SIG-M5 treated with dmso at 0.1 percent for 504 hours (cell line): Measurements from ENCODE around the gene OVOL3.
"Not testable (repeated sequence)": the region's sequence is repeated elsewhere in the genome, so short reads cannot be mapped to it uniquely, and the experiment has no call there.

Experiments used
- DNase-seq: peaks from one replicate; lab custom pipeline; 2025; ENCODE audit not compliant: unreplicated experiment; lab: John Stamatoyannopoulos, UW

The OVOL3 gene

DNA sequence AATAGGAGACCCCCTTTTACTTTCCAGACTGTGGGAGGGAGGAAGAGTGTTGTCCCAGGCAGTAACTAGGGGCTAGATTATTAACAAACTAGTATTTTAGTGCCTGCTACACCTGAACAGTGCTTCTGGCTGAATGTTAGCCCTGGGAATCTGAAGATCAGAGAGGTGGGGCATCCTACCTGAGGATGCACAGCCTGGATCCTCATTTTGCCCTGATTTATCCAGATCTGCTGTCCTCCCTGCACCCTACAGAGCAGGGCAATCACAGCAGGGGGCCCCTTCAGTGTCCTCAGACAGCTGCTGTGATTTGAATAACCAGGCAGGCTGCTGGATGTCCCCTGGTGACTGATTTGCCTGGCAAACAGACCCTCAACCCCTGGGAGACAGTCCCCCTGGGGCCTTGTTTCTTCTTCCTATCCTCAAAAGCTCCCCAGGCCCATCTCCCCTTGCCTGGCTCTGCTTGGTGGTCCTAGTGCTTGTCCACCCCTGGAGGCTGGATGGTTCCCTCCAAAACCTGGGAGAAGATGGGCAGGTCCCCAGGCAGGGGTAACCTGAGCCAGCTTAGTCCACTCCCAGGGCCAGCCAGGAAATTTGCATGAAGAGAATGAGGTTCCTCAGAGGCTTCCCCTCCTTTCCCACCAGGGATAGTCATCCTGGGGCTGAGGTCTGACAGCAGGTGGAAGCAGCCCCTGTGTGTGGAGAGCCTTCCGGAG, at the start of gene OVOL3:
Gene OVOL3, plus strand, starts transcription at position 657 of the 713 bp plus-strand sequence. CDS start 60 bp downstream, outside the sequence.
- DNase-seq: no peak

DNA sequence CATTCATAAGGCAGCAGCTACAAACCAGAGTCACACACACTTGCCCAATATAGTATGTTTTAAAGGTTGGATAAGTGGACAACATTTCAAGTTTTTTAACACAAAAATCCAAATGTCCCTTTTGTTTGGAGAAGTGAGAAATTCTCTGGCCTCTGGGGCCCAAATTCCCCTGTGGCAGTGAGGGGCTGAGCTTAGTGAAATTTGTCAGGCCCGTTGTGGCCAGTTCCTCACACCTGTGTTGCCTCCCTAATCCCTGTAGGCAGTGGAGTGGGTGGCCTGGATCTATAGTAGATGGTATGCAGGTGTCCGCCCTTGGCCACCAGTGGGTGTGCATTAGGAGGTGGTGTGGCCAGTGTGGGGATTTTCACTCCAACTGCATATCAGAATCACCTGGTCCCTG, 49.6 kb upstream of the OVOL3 start:
- no peak for DNase-seq

DNA sequence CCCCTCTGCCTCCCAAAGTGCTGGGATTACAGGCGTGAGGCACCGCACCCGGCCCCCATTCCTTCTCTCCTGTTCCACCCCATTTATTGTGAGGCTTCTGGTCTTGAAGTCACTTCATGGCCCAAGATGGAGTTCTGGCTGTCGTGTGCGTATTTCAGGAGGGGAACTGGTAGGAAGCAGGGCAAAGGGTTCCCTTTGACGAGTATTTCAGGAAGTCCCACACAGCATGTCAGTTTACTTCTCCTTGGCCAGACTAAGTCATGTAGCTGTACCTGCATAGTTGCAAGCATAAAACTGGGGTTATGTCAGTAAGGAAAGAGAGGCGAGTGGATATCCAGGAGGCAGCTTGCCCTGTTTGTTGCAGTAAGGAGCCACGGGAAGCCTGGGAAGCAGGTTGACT, 46.1 kb upstream of the OVOL3 start:
- no peak for DNase-seq

DNA sequence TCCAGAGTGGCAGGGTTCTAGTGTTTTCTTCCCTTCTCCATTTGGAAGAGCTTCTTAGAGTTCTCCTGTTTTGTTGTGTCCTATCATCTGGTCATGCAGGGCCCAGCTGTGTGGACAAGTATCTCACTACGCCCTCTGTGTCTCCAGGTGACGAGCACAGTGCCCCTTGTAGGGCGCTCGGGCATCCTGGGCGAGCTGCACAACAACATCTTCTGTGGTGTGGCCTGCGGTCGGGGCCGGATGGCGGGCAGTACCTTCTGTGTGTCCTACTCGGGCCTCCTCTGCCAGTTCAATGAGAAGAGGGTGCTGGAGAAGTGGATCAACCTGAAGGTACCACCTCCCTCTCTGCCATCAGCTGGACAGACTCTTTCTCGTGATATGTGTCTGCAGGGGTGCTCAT, 43.3 kb upstream of the OVOL3 start:
- no peak for DNase-seq

DNA sequence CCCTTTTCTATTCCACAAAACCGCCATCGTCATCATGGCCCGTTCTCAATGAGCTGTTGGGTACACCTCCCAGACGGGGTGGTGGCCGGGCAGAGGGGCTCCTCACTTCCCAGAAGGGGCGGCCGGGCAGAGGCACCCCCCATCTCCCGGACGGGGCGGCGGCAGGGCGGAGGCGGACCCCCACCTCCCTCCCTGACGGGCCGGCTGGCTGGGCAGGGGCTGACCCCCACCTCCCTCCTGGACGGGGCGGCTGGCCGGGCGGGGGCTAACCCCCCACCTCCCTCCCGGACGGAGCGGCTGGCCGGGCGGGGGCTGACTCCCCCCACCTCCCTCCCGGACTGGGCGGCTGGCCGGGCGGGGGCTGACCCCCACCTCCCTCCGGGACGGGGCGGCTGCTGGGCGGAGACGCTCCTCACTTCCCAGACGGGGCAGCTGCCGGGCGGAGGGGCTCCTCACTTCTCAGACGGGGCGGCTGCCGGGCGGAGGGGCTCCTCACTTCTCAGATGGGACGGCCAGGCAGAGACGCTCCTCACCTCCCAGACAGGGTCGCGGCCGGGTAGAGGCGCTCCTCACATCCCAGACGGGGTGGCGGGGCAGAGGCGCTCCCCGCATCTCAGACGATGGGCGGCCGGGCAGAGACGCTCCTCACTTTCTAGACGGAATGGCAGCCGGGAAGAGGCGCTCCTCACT, 42.0 kb upstream of the OVOL3 start:
- DNase-seq: not testable (repeated sequence)

DNA sequence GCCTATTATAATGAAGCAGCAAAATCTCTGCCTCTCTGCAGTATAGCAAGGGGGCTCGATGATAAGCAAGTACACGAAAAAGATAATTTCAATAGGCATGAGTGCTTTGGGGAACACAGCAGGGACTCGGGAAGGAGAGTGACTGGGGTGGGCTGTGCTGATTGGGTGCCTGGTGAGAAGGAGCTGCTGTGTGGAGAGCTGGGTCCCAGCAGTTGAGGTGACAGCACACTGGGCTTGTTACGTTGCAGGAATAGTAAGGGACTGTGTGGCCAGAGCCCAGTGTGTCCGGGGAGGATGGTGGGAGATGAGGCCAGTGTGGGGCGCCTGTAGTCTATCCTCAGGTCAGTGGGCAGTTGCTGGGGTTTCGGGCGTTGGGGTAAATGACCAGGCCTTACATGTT, 38.9 kb upstream of the OVOL3 start:
- DNase-seq: no peak

DNA sequence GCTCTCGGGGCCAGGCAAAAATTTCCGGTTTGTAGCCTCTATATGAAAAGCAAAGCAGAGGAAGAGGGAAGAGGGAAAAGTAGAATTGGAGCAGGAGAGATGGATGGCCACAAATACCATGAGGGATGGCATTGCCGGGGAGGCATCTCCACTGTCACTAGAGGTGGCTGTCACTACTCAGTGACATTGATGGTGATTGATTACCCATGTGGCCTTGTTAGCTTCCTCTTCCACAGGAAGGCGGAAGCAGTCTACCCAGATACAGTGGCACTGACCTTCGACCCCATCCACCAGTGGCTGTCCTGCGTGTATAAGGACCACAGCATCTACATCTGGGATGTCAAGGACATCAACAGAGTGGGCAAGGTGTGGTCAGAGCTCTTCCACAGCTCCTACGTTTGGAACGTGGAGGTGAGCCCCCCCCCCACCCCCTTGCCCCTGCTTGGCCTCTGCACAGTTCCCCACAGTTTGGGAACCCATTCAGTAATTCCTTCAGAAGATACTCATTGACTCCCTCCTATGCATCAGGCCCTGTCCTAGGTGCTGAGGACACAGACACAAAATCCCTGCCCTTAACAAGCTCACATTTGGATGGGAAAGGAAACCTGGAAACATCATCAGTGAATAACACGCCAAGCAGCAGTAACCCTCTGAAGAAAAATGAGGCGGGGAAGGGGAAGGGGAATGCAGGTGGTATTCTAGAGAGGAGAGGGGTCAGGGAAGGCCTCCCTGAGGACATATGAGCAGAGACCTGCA, 37.6 kb upstream of the OVOL3 start:
- no peak for DNase-seq

DNA sequence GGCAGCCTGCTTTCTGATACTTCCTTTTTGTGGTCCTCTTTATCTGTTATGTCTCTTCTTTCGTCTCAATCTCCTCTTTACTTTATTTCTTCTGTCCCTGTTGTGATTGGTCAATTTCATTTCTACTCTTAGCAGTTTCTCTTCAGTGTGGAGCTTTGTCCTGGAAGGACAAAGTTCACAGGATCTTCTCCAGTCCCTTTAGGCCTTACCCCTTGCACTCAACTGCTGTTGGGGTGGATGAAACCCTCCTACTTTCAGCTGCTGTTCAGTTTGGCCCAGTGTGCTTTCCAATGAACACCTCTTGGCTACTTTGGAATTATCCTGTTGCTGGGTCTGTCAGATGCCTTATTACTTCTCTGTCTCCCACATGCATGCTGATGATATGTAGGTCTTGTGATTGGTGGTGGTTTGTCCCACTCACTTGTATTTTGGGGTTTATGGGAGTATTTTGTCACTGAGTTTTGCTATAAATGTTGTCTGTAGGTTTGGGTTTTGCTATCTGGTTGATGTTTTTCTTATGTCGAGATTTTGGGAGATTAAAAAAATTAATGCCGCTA, 31.5 kb upstream of the OVOL3 start:
- DNase-seq: no peak

DNA sequence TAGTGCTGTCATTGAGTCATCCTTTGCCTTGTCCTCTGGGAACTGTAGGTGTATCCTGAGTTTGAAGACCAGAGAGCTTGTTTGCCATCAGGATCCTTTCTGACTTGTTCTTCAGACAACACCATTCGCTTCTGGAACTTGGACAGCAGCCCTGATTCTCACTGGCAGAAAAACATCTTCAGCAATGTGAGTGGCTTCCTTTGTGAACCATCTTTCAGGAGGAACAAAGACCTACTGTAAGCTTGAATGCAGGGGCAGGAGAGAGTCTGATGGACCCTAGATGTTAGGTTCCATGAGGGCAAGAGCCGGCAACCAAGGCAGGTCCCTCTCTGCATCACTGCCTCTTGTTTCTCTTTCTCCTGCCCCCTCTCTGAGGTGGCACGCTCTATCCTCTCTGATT, 29.6 kb upstream of the OVOL3 start:
- DNase-seq: no peak

DNA sequence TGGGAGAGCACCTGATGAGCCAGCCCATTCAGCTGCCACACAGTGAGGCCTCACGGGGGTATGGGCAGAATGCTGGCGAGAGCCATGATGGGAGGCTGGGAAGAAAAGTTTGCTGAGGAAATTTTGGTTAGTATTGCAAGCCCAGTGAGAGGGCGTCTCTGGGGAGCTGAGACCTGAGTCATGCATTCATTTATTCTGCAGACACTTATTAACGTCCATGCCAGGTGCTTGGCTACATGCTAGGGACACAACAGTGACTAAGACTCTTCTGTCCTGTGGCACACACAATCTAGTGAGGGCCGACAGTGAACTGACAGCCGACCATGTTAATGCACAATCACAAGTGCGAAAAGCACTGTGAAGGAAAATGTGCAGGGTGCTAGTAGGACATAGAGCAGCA, 29.0 kb upstream of the OVOL3 start:
- no peak for DNase-seq

DNA sequence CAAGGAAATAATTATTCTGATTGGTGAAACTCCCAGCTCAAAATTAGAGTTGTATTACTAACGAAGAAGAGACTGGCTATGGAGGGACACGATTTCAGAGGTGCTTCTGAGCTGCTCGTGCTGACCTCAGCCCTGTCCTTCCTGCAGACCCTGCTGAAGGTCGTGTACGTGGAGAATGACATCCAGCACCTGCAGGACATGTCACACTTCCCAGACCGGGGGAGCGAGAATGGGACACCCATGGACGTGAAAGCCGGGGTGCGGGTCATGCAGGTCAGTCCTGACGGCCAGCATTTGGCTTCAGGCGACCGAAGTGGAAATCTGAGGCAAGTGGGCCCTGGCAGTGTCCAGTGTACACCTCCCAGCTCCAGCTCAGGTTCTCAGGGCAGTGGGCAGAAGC, 28.0 kb upstream of the OVOL3 start:
- DNase-seq: no peak

DNA sequence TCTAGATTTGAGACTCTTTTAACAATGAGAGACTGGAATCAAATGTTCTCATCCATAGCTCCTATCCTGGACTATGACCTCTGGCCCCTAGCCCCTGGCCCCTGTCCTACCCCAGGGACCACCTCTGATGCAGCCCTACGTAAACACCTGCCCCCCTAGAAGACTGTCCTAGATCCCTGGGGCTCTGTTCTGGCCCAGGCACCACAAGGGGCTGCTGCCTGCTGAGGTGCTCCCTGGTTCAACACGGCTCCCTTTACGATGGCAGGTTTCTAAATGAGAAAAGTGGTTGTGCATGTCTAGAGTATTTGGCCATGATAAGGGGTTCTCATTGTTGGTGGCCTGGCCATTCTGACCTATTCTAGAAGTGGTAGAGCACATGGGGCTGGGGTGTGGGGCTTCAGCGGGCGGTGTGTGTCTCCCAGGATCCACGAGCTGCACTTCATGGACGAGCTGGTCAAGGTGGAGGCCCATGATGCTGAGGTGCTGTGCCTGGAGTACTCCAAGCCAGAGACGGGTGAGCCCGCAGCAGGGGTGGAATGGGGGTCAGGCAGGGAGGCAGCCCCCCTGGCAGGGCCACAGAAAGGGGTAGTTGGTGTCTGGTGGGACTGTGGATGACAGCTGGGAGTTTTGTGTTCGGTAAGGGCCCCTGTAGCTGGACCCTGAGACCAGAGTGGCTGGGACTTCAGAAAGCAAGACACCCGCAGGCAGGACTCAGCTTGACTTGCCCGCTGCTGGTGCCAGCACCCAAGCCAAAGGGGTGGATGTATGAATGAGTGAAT, 26.5 kb upstream of the OVOL3 start:
- DNase-seq: no peak

DNA sequence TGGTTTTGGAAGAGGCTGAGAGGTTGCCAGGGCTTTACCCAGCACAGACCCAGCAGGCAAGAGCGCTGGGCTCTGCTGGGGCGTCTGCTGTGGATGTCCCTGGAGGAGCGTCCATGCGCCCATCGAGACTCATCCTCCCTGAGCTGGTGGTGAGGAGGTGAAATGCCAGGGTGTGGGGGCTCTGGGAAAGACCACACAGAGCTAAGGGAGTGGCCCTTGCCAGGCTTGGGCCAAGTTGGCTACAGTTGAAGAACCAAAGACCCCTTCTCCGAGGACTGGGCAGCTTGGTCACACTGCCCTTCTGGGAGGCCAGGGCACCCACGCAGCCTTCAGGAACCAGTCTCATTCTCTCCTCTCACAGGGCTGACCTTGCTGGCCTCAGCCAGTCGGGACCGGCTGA, 24.6 kb upstream of the OVOL3 start:
- no peak for DNase-seq

DNA sequence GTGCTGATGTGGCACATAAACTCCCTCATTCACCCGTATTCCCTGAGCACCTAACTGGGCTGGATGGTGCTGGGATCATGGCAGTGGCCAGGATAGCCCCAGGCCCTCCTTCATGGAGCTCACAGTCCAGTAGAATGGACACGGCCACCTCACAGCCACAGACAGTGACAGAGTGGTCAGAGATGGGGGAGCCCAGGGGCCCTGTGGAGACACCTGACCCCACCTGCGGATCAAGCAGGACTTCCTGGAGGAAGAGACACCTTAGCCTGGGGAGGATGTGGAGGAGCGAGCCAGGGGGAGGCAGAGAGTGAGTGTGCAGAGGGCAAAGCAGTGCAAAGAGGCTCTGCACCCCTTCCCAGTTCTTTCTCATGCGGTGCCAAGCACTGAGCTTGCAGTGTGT, 21.1 kb upstream of the OVOL3 start:
- no peak for DNase-seq

DNA sequence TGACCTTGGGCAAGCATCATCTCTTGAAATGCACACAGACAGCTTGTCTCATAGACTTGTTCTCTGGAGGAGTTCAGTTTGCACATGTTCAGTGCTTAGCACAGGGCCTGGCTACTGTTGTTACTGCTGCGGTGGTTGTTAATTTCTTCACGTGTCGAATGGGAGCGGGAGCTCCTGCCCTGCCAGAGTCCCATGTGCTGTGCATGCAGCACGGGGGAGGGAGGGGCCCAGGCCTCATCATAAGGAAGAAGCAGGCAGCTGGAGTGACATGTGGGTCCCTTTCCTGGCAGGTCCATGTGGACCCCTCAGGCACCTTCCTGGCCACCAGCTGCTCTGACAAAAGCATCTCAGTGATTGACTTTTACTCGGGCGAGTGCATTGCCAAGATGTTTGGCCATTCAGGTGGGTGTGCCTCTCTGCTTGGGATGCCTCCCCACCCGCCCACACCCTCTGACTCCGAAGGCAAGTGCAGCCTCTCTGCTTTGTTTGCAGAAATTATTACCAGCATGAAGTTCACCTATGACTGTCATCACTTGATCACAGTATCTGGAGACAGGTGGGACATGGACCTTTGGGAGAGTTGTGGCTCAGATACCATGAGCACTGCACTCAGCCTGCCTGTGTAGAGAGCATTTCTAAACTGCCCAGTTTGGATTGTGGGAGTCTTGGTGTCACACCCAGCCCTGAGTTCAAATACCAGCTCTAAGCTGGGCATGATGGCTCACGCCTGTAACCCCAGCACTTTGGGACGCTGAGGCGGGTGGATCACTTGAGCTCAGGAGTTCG, 19.8 kb upstream of the OVOL3 start:
- no peak for DNase-seq

DNA sequence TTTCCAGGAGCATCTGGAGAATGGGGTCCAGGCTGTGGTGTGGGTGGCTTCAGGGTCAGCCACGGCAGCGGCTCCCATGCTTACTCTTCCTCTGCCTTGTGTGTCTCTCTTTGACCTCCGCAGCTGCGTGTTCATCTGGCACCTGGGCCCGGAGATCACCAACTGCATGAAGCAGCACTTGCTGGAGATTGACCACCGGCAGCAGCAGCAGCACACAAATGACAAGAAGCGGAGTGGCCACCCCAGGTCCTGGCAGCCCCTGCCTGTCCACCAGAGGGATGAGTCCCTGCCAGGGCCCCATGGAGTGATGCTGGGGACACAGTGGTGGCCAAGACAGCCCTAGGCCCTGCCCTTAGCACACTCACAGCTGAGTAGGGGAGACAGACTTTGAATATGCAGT, 18.4 kb upstream of the OVOL3 start:
- no peak for DNase-seq

DNA sequence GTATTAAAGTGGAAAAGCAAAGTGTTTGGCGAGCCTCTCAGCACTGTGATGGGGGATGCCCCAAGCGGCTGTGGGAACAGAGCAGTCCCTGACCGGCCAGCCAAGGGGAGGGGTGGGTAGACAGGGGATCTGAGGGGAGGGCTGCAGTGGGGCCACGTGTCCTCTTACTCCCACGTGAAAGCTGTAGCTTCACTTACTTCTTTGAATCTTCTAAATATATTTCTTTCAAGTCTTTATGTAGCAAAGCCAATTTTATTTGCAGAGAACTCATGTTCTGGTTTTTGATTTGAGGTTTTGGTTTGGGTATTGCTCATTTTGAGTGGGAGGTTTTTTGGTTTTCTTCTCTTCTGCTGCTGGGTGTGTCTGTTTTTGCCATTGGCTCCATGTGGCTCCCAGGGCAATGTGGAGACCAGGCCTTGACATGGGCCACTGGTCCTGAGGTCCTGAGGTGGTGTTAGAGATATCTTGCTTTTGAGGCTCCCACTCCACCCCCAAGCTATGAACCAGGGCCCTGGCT, 17.7 kb upstream of the OVOL3 start:
- no peak for DNase-seq

DNA sequence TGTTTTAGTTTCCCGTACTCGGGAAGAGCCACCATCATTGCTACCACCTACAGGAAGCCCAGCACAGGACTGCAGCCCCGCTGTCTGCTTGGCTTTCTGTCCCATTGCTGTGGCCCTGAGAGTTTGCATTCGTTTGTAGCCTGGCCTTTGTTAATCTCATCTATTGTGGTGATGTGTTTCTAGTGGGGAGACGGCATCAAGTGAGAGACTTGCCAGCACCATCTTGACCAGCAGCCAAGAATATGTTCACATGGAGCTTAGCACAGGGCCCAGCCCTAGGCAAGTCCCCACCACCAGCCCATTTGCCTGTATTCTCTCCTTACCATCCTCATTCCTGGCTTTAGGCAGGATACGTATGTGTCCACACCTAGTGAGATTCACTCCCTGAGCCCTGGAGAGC, 17.3 kb upstream of the OVOL3 start:
- no peak for DNase-seq

DNA sequence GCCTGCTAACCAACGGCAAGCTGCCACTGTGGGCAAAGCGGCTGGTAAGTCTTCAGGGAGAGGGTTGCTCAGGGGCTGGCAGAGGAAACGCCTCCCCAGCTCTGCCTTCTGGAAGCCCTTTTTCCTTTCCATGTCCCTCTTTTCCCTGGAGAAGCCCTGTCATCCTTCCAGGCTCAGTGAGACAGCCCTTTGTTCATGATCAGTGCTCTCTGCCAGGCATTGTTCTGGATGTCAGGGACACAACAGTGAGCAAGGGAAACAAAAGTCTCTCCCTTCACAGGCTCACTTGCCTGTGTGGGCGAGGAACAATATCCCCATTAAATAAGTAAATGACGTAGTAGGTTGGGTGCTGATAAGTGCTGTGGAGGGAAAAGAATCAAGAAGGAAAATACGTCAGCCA, 13.9 kb upstream of the OVOL3 start:
- DNase-seq: no peak

DNA sequence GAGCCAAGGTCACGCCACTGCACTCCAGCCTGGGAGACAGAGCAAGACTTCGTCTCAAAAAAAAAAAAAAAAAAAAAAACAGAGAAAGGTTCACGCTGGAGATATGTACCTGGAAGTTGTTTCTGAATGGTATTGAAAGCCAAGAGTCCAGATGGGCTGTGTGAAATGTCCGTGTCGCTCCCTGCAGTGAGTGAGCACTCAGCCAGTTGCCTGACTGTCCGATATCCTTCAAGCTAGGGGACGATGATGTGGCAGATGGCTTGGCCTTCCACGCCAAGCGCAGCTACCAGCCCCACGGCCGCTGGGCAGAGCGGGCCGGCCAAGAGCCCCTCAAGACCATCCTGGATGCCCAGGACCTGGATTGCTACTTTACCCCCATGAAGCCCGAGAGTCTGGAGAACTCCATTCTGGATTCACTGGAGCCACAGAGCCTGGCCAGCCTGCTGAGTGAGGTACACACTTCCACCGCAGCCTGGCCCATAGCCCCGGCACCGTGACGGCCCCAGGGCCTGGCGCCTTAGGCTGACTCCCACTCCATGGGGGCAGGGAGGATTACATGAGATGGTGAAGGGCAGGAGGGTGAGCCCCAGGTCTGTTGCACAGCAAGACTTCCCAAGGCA, 11.7 kb upstream of the OVOL3 start:
- DNase-seq: no peak
